ENCODE data around the gene ZNF8.
"Not testable (repeated sequence)": the region's sequence is repeated elsewhere in the genome, so short reads cannot be mapped to it uniquely, and the experiment has no call there.

ZNF8 gene

GRCh38 chr19:58338336-58338735 lies 59.6 kb downstream of the ZNF8 start:
- no peak for DNase-seq

DNA sequence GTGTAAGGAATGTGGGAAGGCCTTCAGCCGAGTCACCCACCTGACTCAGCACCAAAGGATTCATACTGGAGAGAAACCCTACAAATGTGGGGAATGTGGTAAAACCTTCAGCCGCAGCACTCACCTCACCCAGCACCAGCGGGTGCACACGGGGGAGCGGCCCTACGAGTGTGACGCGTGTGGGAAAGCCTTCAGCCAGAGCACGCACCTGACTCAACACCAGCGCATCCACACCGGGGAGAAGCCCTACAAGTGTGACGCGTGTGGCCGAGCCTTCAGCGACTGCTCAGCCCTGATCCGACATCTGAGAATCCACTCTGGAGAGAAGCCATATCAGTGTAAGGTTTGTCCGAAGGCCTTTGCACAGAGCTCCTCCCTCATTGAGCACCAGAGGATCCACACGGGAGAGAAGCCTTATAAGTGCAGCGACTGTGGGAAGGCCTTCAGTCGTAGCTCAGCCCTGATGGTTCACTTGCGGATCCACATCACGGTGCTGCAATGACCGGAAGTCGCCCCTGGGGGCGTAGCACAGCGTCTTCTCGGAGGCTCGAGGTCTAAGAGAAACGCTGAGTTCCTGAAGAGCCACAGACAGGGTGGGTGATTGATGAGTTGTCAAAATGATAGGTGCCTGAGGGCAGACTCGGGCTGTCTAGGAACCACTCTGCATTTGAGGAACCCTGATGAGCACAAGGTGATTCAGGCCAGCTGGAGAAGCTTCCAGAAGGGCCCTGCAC lies 60.2 kb downstream of the ZNF8 start:
- peak; percentile 71 for DNase-seq

GRCh38 chr19:58345558-58345957 lies 66.8 kb downstream of the ZNF8 start:
- DNase-seq: no peak

- peak; percentile 93 for DNase-seq
Measured at GRCh38 chr19:58346961-58347929, 68.5 kb downstream of the ZNF8 start.

DNA sequence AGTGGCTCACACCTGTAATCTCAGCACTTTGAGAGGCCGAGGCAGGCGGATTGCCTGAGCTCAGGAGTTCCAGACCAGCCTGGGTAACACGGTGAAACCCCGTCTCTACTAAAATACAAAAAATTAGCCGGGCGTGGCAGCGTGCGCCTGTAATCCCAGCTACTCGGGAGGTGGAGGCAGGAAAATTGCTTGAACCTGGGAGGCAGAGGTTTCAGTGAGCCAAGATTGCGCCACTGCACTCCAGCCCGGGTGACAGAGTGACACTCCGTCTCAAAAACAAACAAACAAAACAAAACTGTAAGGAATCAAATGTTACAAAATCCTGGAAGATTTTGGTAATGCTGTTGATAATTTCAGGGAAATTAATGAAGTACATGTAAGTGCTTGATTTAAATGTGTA lies 69.3 kb downstream of the ZNF8 start:
- not testable (repeated sequence) for DNase-seq

GRCh38 chr19:58349590-58349989 lies 70.8 kb downstream of the ZNF8 start:
- DNase-seq: no peak

- DNase-seq: no peak
Measured at GRCh38 chr19:58350001-58350861, 71.5 kb downstream of the ZNF8 start.

- no peak for DNase-seq
Measured at GRCh38 chr19:58350871-58351557, 72.3 kb downstream of the ZNF8 start.

DNA sequence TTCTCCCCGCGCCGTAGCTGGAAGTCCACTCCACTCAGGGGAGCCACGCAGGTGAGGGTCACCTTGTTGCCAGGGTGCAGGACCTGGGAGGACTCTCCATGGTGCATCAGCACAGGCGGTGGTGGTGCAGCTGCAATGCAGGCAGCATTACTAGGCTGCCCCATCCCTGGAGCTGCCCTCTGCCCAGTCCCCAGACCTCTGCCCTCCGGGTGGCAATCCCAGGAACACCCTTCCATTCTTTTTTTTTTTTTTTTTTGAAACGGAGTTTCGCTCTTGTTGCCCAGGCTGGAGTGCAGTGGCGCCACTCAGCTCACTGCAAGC lies 72.8 kb downstream of the ZNF8 start:
- no peak for DNase-seq

GRCh38 chr19:58351990-58352755 lies 73.4 kb downstream of the ZNF8 start:
- DNase-seq: no peak
